HG03060 (cell line): ENCODE measurements around the gene KDM3A.

Experiments used
- ATAC-seq: cut with Tn5 transposase; IDR thresholded peaks from one replicate; pipeline ENCODE4 v1.9.1; 2021; ENCODE audit warnings: low read depth, moderate number of reproducible peaks; ENCODE audit not compliant: unreplicated experiment

KDM3A gene

GRCh38 chr2:86510436-86510933, 69.3 kb downstream of the KDM3A start:
- ATAC-seq = no peak

GRCh38 chr2:86512034-86512433, 70.9 kb downstream of the KDM3A start:
- ATAC-seq = no peak

GRCh38 chr2:86512892-86513291, 71.7 kb downstream of the KDM3A start:
- ATAC-seq = no peak

GRCh38 chr2:86513948-86514660, 72.9 kb downstream of the KDM3A start:
- ATAC-seq = no peak

DNA sequence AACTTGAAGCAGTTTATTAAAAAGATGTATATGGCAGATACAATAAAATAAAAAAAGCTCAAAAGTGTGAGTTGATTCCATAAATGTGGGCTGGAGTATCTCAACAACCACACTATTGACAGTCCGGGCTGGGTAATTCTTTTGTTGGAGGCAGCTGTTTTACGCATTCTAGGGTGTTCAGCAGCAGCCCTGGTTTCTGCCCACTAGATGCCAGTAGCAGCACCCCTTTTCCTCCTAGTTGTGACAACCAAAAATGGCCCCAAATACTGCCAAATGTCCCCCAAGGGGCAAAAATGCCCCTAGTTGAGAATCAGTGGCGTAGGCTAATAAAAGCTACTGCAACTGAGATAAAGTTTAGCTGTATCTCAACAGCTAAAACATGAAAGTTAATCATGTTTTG, 77.3 kb downstream of the KDM3A start:
- no peak for ATAC-seq

DNA sequence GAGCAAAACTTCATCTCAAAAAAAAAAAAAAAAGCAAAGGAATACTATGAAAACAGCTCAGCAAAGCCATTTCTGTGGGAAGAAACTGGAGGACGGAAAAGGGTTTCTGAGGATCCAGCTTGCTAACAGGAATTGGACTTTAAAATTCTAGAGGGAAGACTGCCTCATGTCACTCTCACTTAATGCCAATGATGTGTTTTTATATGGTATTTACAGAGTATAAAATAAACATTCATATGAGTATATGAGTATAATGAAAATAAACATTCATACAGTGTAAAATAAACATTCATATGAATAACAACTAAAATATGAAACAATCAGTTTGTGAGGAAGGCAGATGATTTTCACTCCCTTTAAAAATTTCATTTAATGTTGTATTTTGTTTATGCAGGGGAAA, 78.2 kb downstream of the KDM3A start:
- ATAC-seq = no peak

GRCh38 chr2:86520153-86520552, 79.0 kb downstream of the KDM3A start:
- ATAC-seq = no peak

DNA sequence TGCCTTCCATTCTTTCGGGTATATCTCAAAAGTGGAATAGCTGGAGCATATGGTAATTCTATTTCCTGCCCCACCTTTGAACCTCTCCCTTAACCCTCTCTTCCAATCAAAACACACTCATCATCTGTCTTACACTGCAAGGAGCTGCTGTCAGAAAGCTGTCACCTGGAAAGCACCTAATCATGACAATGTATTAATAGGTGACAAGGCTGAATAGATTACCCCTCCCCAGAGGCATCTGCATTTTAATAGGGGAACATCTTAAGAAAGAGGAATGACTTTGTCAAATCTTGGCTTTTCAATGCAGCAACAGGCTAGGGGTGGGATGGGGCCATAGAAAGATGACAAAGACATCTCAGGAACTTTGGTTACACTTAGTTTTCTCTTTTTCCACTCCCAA, 80.8 kb downstream of the KDM3A start:
- no peak for ATAC-seq

GRCh38 chr2:86522711-86523110, 81.5 kb downstream of the KDM3A start:
- ATAC-seq = no peak

DNA sequence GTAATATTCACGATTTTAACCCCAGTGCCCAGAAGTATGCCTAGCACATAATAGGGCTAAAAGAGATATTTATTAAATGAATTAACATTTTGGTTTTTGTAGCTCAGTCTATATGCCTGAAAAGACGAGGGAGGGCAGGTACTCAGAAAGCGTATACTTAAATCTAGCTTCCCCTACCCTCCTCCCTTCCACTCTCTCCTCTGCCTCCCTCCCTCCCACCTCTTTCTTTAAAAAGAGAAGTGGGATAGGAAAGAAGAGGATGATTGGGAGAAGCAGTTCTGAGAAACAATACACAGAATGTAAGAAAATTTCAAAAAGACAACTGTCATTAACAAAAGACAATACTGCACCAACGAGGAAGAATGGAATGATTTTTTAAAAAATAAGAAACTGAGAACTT, 82.3 kb downstream of the KDM3A start:
- no peak for ATAC-seq

DNA sequence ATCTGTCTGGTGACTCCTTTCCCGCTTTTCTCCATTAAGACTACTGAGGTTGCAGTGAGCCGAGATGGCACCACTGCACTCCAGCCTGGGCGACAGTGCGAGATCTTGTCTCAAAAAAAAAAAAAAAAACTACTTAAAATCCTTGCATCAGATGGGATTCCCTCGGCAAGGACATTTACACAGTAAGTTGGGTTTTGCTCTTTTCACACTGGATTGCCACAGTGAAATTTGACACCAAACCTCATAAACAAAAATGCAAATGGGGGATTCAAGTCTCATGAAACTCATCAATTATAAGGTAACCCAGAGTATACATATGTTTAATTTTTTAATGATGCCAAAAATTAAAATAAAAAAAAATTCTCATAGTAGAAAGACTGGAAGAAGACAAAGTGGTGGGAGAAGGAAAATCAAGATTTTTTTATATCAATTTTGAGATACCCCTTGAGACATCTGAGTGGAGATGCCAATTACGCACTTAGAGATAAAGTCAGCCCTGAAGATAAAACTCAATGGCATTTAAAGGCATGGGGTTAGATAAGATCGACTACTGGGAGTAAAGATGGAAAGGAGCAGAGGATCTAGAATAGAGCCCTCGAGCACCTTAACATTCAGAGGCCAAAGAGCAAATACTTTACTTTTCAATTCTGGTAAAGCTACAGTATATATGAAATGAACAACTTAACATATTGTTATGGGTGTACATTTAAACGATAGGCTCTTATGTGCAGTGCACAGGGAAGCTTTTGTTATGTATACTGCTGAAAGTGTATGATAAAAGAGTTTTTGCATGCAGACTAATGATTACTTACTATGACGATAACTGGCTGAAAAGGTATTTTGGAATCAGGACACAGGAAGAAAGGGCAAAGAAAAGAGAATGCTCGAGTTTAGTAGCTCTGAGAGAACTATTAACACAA, 84.5 kb downstream of the KDM3A start:
- ATAC-seq = no peak

- no peak for ATAC-seq
Observed at GRCh38 chr2:86533589-86533988, 92.4 kb downstream of the KDM3A start.

DNA sequence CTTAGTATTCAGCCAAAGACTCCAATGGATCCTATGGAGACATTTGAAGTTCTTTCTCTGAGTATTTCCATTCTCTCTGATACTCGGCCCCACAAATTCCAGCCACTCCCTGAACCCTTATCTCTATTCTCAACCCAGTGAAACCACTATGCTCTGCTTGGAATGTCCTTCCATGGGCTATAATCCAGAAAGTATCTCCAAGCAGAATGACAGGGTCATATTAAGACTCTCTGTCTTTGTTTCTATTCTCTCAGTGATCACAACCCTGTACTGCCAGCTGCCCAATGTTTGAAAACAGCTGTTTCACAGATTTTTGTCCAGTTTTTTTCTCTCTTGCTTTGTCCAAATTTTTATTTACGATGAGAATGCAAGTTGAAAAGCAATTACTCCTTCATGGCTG, 100.2 kb downstream of the KDM3A start:
- ATAC-seq = no peak
